ENCODE results near the gene PNLIPRP3. TPM values are rescaled to one million over a fixed set of nuclear protein-coding genes. Genes with fewer than 3 reads are reported as not detected.

Gene PNLIPRP3
- total and polyA plus RNA-seq, 4 donors, result not detected

- no peak for ATAC-seq (ENCODE audit: low FRiP score)
- Histone ChIP-seq H3K4me3 (ENCODE audit: low read length in 2 of 2) (no peak overlapping the region), H3K9me3 (ENCODE audit: control insufficient read depth, low read length) (no peaks in the 10 kb centered on the region), H3K27ac (ENCODE audit: low read depth in 1 of 2, low read length in 2 of 2) (no peak overlapping the region), H3K27me3 (ENCODE audit: control insufficient read depth in 1 of 2, insufficient read depth in 2 of 2, low read length in 1 of 2) (no peaks in the 10 kb centered on the region), H3K4me1 (ENCODE audit: control insufficient read depth in 1 of 2, insufficient read depth in 2 of 2, low read length in 2 of 2) (no peaks in the 10 kb centered on the region), H3K36me3 (ENCODE audit: control insufficient read depth in 1 of 2, insufficient read depth in 2 of 2, low read length in 1 of 2) (no peaks in the 10 kb centered on the region)
- no peak for DNase-seq
- WGBS, 2 donors, result 40% methylated on average over 12 of the region's 12 CpGs
- intact Hi-C loops (cut with DNase I), result no loop called here
Measured at GRCh38 chr10:116477986-116478664, 50.5 kb downstream of the PNLIPRP3 start.

- Histone ChIP-seq H3K36me3 (ENCODE audit: control insufficient read depth in 1 of 2, insufficient read depth in 2 of 2, low read length in 1 of 2) (no peaks in the 10 kb centered on the region), H3K4me1 (ENCODE audit: control insufficient read depth in 1 of 2, insufficient read depth in 2 of 2, low read length in 2 of 2) (no peaks in the 10 kb centered on the region), H3K4me3 (ENCODE audit: low read length in 2 of 2) (no peak overlapping the region), H3K9me3 (ENCODE audit: control insufficient read depth, low read length) (no peaks in the 10 kb centered on the region), H3K27ac (ENCODE audit: low read depth in 1 of 2, low read length in 2 of 2) (no peak overlapping the region), H3K27me3 (ENCODE audit: control insufficient read depth in 1 of 2, insufficient read depth in 2 of 2, low read length in 1 of 2) (no peaks in the 10 kb centered on the region)
- 58 to 63% methylated on average over 7 of the region's 7 CpGs for WGBS, 2 donors
- intact Hi-C loops (cut with DNase I), result no loop called here
- ATAC-seq (ENCODE audit: low FRiP score) (no peak), DNase-seq (no peak)
Measured at GRCh38 chr10:116486770-116487448, 59.3 kb downstream of the PNLIPRP3 start.

GRCh38 chr10:116487522-116488430 lies 60.1 kb downstream of the PNLIPRP3 start:
- DNase-seq (no peak), ATAC-seq (ENCODE audit: low FRiP score) (no peak)
- Histone ChIP-seq H3K27ac (ENCODE audit: low read depth in 1 of 2, low read length in 2 of 2) (no peak overlapping the region), H3K36me3 (ENCODE audit: control insufficient read depth in 1 of 2, insufficient read depth in 2 of 2, low read length in 1 of 2) (no peaks in the 10 kb centered on the region), H3K4me3 (ENCODE audit: low read length in 2 of 2) (no peak overlapping the region), H3K9me3 (ENCODE audit: control insufficient read depth, low read length) (no peaks in the 10 kb centered on the region), H3K4me1 (ENCODE audit: control insufficient read depth in 1 of 2, insufficient read depth in 2 of 2, low read length in 2 of 2) (no peaks in the 10 kb centered on the region), H3K27me3 (ENCODE audit: control insufficient read depth in 1 of 2, insufficient read depth in 2 of 2, low read length in 1 of 2) (no peaks in the 10 kb centered on the region)
- WGBS, 2 donors, result 69 to 75% methylated on average over 1 of the region's 1 CpG
- intact Hi-C loops (cut with DNase I), result no loop called here

GRCh38 chr10:116489460-116489859 lies 61.8 kb downstream of the PNLIPRP3 start:
- DNase-seq (no peak), ATAC-seq (ENCODE audit: low FRiP score) (no peak)
- Histone ChIP-seq H3K36me3 (ENCODE audit: control insufficient read depth in 1 of 2, insufficient read depth in 2 of 2, low read length in 1 of 2) (no peaks in the 10 kb centered on the region), H3K4me3 (ENCODE audit: low read length in 2 of 2) (no peak overlapping the region), H3K9me3 (ENCODE audit: control insufficient read depth, low read length) (no peaks in the 10 kb centered on the region), H3K27ac (ENCODE audit: low read depth in 1 of 2, low read length in 2 of 2) (no peak overlapping the region), H3K4me1 (ENCODE audit: control insufficient read depth in 1 of 2, insufficient read depth in 2 of 2, low read length in 2 of 2) (no peaks in the 10 kb centered on the region), H3K27me3 (ENCODE audit: control insufficient read depth in 1 of 2, insufficient read depth in 2 of 2, low read length in 1 of 2) (no peaks in the 10 kb centered on the region)
- intact Hi-C loops (cut with DNase I), result no loop called here
- WGBS, 2 donors, result 75 to 79% methylated on average over 2 of the region's 2 CpGs

GRCh38 chr10:116490028-116490662 lies 62.5 kb downstream of the PNLIPRP3 start:
- intact Hi-C loops (cut with DNase I), result no loop called here
- no peak overlapping the region for H3K27ac ChIP-seq (ENCODE audit: low read depth in 1 of 2, low read length in 2 of 2)
- DNase-seq (no peak), ATAC-seq (ENCODE audit: low FRiP score) (no peak)
- WGBS, 2 donors, result 18 to 19% methylated on average over 2 of the region's 2 CpGs
- no peaks in the 10 kb centered on the region for H3K9me3 ChIP-seq (ENCODE audit: control insufficient read depth, low read length)
- H3K36me3 ChIP-seq (ENCODE audit: control insufficient read depth in 1 of 2, insufficient read depth in 2 of 2, low read length in 1 of 2), result no peaks in the 10 kb centered on the region
- H3K4me3 ChIP-seq (ENCODE audit: low read length in 2 of 2), result no peak overlapping the region
- H3K27me3 ChIP-seq (ENCODE audit: control insufficient read depth in 1 of 2, insufficient read depth in 2 of 2, low read length in 1 of 2), result no peaks in the 10 kb centered on the region
- no peaks in the 10 kb centered on the region for H3K4me1 ChIP-seq (ENCODE audit: control insufficient read depth in 1 of 2, insufficient read depth in 2 of 2, low read length in 2 of 2)

- H3K4me1 ChIP-seq (ENCODE audit: control insufficient read depth in 1 of 2, insufficient read depth in 2 of 2, low read length in 2 of 2), result no peaks in the 10 kb centered on the region
- H3K9me3 ChIP-seq (ENCODE audit: control insufficient read depth, low read length), result no peaks in the 10 kb centered on the region
- intact Hi-C loops (cut with DNase I), result no loop called here
- no peaks in the 10 kb centered on the region for H3K36me3 ChIP-seq (ENCODE audit: control insufficient read depth in 1 of 2, insufficient read depth in 2 of 2, low read length in 1 of 2)
- no peaks in the 10 kb centered on the region for H3K27me3 ChIP-seq (ENCODE audit: control insufficient read depth in 1 of 2, insufficient read depth in 2 of 2, low read length in 1 of 2)
- DNase-seq, result no peak
- ATAC-seq (ENCODE audit: low FRiP score), result no peak
- WGBS, 2 donors, result 54 to 63% methylated on average over 8 of the region's 8 CpGs
- H3K4me3 ChIP-seq (ENCODE audit: low read length in 2 of 2), result no peak overlapping the region
- H3K27ac ChIP-seq (ENCODE audit: low read depth in 1 of 2, low read length in 2 of 2), result no peak overlapping the region
Measured at GRCh38 chr10:116504786-116505185, 77.1 kb downstream of the PNLIPRP3 start.

- no peak overlapping the region for H3K27ac ChIP-seq (ENCODE audit: low read depth in 1 of 2, low read length in 2 of 2)
- no peaks in the 10 kb centered on the region for H3K4me1 ChIP-seq (ENCODE audit: control insufficient read depth in 1 of 2, insufficient read depth in 2 of 2, low read length in 2 of 2)
- H3K9me3 ChIP-seq (ENCODE audit: control insufficient read depth, low read length), result no peaks in the 10 kb centered on the region
- 57 to 65% methylated on average over 3 of the region's 3 CpGs for WGBS, 2 donors
- no peaks in the 10 kb centered on the region for H3K36me3 ChIP-seq (ENCODE audit: control insufficient read depth in 1 of 2, insufficient read depth in 2 of 2, low read length in 1 of 2)
- intact Hi-C loops (cut with DNase I), result no loop called here
- H3K27me3 ChIP-seq (ENCODE audit: control insufficient read depth in 1 of 2, insufficient read depth in 2 of 2, low read length in 1 of 2), result no peaks in the 10 kb centered on the region
- DNase-seq (no peak), ATAC-seq (ENCODE audit: low FRiP score) (no peak)
- H3K4me3 ChIP-seq (ENCODE audit: low read length in 2 of 2), result no peak overlapping the region
Measured at GRCh38 chr10:116510565-116510964, 82.9 kb downstream of the PNLIPRP3 start.

- no peaks in the 10 kb centered on the region for H3K27me3 ChIP-seq (ENCODE audit: control insufficient read depth in 1 of 2, insufficient read depth in 2 of 2, low read length in 1 of 2)
- WGBS, 2 donors, result 52 to 61% methylated on average over 3 of the region's 3 CpGs
- no peaks in the 10 kb centered on the region for H3K36me3 ChIP-seq (ENCODE audit: control insufficient read depth in 1 of 2, insufficient read depth in 2 of 2, low read length in 1 of 2)
- H3K9me3 ChIP-seq (ENCODE audit: control insufficient read depth, low read length), result no peaks in the 10 kb centered on the region
- no peaks in the 10 kb centered on the region for H3K4me1 ChIP-seq (ENCODE audit: control insufficient read depth in 1 of 2, insufficient read depth in 2 of 2, low read length in 2 of 2)
- ATAC-seq (ENCODE audit: low FRiP score) (no peak), DNase-seq (no peak)
- intact Hi-C loops (cut with DNase I), result no loop called here
- H3K4me3 ChIP-seq (ENCODE audit: low read length in 2 of 2), result no peak overlapping the region
- no peak overlapping the region for H3K27ac ChIP-seq (ENCODE audit: low read depth in 1 of 2, low read length in 2 of 2)
Measured at GRCh38 chr10:116511365-116511764, 83.7 kb downstream of the PNLIPRP3 start.
